ENCODE results near the gene NPY2R.
A peak's percentile ranks its signal among the peaks of the same experiment; 100 is the strongest.

The NPY2R gene

DNA sequence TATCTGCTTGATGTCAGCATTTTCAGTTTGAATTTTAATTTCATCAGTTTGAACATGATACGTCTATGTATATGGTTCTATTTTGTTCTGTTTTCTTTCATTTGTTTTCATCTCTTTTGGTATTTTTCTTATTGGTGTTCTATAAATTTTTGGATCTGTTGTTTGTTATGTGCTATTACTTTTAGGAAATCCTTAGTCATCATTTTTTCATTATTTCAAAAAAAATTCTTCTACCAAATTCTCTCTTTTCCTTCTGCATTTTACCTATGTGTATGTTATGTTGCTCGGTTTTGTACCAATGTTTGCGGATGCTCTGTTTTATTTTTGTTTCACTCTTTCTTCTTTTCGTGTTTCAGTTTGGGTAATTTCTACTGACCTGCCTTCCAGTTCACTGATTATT is 32.8 kb downstream of the NPY2R start:
- Histone ChIP-seq H3K27ac (no peak overlapping the region), H3K9me3 (ENCODE audit: severe bottlenecking) (peaks cover 2% of the 10 kb centered on the region), H3K27me3 (ENCODE audit: insufficient read depth, low read depth, severe bottlenecking) (no peaks in the 10 kb centered on the region), H3K36me3 (no peaks in the 10 kb centered on the region), H3K4me3 (ENCODE audit: low read depth, low read length) (no peak overlapping the region)
- no peak for DNase-seq
- TF ChIP-seq, protein P1, sequence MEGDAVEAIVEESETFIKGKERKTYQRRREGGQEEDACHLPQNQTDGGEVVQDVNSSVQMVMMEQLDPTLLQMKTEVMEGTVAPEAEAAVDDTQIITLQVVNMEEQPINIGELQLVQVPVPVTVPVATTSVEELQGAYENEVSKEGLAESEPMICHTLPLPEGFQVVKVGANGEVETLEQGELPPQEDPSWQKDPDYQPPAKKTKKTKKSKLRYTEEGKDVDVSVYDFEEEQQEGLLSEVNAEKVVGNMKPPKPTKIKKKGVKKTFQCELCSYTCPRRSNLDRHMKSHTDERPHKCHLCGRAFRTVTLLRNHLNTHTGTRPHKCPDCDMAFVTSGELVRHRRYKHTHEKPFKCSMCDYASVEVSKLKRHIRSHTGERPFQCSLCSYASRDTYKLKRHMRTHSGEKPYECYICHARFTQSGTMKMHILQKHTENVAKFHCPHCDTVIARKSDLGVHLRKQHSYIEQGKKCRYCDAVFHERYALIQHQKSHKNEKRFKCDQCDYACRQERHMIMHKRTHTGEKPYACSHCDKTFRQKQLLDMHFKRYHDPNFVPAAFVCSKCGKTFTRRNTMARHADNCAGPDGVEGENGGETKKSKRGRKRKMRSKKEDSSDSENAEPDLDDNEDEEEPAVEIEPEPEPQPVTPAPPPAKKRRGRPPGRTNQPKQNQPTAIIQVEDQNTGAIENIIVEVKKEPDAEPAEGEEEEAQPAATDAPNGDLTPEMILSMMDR (IDR thresholded peaks at IDR 0.05; ENCODE audit: low read depth, low read length): no peak

DNA sequence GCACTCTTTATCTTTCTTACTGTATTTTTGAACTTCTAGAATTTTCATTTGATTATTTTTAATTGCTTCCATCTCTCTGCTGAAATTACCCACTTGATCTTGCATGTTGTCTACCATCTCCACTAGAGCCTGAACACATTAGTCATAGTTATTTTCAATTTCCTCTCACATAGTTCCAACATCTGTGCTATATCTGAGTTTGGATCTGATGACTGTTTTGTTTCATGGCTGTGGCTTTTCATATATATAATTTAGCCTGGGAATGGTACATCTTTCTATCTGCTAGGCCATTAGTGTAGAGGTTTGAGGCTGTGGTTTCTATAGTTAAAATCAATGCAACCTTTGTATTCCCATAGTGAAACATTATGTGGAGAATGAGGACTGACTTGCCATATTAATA is 33.2 kb downstream of the NPY2R start:
- H3K9me3 ChIP-seq (ENCODE audit: severe bottlenecking): peaks cover 2% of the 10 kb centered on the region
- H3K36me3 ChIP-seq: no peaks in the 10 kb centered on the region
- no peak overlapping the region for H3K27ac ChIP-seq
- no peak overlapping the region for H3K4me3 ChIP-seq (ENCODE audit: low read depth, low read length)
- TF ChIP-seq, protein P1 (IDR thresholded peaks at IDR 0.05; ENCODE audit: low read depth, low read length): no peak
- no peaks in the 10 kb centered on the region for H3K27me3 ChIP-seq (ENCODE audit: insufficient read depth, low read depth, severe bottlenecking)
- DNase-seq: no peak

DNA sequence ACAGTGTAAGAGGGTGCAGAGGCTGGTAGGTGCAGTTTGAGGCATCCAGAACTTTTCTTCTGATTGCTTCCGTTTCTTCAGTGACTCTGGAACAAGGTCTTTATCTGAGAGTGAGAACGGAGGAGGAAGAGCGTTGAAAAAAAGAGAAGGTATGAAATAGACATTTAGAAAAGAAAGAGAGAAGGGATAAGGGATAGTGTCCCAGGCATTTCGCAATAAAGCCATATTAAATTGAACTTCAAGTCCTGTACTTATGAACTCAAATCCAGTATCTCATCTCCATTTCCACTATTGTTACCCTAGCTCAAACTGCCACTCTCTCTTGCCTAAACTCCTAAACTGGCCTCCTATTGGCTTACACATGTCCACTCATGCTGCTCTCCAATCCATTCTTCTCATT is 36.7 kb downstream of the NPY2R start:
- TF ChIP-seq, protein P1 (IDR thresholded peaks at IDR 0.05; ENCODE audit: low read depth, low read length): no peak
- Histone ChIP-seq H3K27me3 (ENCODE audit: insufficient read depth, low read depth, severe bottlenecking) (no peaks in the 10 kb centered on the region), H3K27ac (no peak overlapping the region), H3K36me3 (no peaks in the 10 kb centered on the region), H3K9me3 (ENCODE audit: severe bottlenecking) (no peaks in the 10 kb centered on the region), H3K4me3 (ENCODE audit: low read depth, low read length) (no peak overlapping the region)
- no peak for DNase-seq

DNA sequence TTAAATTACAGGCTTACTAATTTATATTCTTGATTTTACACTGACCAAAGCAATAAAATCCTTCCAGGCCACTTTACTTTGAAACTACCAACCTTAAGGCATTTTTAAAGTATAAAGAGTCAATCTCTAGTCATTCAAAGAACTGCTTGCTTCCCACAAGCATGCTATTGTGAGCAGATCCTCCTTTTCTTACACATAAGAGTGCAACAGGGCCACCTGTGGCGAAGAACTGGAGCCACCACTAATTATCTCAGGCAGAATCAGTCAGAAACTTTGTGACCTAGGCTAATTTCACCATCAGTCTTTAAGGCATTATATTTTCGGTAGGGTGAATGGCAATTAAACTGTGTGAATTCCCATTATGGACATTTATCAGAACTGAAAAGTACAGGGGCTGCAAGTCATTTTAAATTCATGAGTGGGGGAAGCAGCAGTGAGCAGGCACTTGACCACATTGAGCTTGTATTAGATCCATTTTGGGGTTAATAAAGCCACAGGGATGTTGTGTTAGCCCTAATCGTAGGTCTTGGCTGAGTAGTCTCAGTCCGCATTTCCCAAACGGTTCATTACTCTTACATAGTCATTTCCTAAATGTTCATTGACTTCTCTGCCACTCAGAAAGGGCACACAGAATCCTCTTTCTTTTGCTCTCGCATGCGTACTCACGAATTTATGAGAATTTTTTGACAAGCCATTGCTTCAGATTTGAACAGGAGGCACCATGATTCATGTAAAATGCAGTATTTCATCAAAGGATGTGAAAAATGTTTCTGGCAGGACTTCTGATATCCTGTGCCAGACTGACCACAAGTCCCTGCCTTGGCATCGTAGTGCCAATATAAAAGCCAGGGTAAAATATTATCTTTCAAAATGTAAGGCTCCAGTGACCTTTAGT is 39.8 kb downstream of the NPY2R start:
- H3K27ac ChIP-seq: peak overlapping the region; percentile 82
- no peaks in the 10 kb centered on the region for H3K9me3 ChIP-seq (ENCODE audit: severe bottlenecking)
- H3K27me3 ChIP-seq (ENCODE audit: insufficient read depth, low read depth, severe bottlenecking): no peaks in the 10 kb centered on the region
- H3K36me3 ChIP-seq: no peaks in the 10 kb centered on the region
- TF ChIP-seq, protein P1 (IDR thresholded peaks at IDR 0.05; ENCODE audit: low read depth, low read length): peak; percentile 22; the same call in 1 of the 2 replicates
- DNase-seq: no peak
- 0 out of 2 replicates have a peak overlapping the region, but pooled peaks have one; percentile 9 for H3K4me3 ChIP-seq (ENCODE audit: low read depth, low read length)

DNA sequence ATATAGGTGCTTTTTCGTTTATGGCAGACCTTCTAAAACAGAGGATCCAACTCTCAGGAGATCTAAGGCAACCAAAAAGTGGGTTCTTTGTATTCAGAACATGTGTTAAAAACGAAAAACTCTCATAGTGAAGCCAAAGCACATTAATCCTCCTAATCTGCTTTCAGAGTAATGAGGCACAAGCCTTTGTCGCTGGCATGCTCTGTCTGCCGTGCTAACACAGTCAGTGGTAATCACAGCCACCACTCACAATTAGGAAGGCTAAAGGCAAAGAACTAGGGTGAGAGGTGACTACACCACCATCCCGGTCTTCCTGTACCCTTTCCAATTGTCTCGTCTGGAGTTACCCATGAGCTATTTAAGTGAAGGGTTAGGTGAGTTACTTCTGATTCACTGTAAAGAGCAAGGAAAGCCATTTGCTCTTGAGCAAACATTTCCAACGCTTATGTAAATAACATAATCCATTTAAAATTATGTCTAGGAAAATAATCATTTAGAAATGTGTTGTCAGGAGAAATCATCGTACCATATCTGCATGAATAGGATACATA is 40.7 kb downstream of the NPY2R start:
- H3K27ac ChIP-seq: peak overlapping the region; percentile 82
- peak; percentile 90 for DNase-seq
- H3K9me3 ChIP-seq (ENCODE audit: severe bottlenecking): no peaks in the 10 kb centered on the region
- H3K4me3 ChIP-seq (ENCODE audit: low read depth, low read length): peak overlapping the region; percentile 24
- H3K36me3 ChIP-seq: no peaks in the 10 kb centered on the region
- H3K27me3 ChIP-seq (ENCODE audit: insufficient read depth, low read depth, severe bottlenecking): no peaks in the 10 kb centered on the region
- TF ChIP-seq, protein P1 (IDR thresholded peaks at IDR 0.05; ENCODE audit: low read depth, low read length): no peak

Data from WERI-Rb-1 (cell line).